ENCODE results near the gene DNM2.
"Not testable (repeated sequence)": the region's sequence is repeated elsewhere in the genome, so short reads cannot be mapped to it uniquely, and the experiment has no call there.

DNM2 gene

GRCh38 chr19:10752913-10753704, 35.2 kb downstream of the DNM2 start:
- DNase-seq (ENCODE audit: low spot score): no peak

- DNase-seq (ENCODE audit: low spot score): no peak
These were observed 38.5 kb downstream of the DNM2 start for GRCh38 chr19:10756371-10756770.

GRCh38 chr19:10756791-10757190, 38.9 kb downstream of the DNM2 start:
- DNase-seq (ENCODE audit: low spot score): no peak

- DNase-seq (ENCODE audit: low spot score): not testable (repeated sequence)
These were observed 40.2 kb downstream of the DNM2 start for GRCh38 chr19:10758050-10758449.

- no peak for DNase-seq (ENCODE audit: low spot score)
These were observed 41.1 kb downstream of the DNM2 start for GRCh38 chr19:10758978-10759377.

GRCh38 chr19:10760273-10760944, 42.5 kb downstream of the DNM2 start:
- DNase-seq (ENCODE audit: low spot score): no peak

GRCh38 chr19:10761443-10762250, 43.8 kb downstream of the DNM2 start:
- no peak for DNase-seq (ENCODE audit: low spot score)

- DNase-seq (ENCODE audit: low spot score): no peak
These were observed 44.8 kb downstream of the DNM2 start for GRCh38 chr19:10762656-10763055.

- no peak for DNase-seq (ENCODE audit: low spot score)
These were observed 45.5 kb downstream of the DNM2 start for GRCh38 chr19:10763411-10763810.

GRCh38 chr19:10763828-10764339, 46.0 kb downstream of the DNM2 start:
- DNase-seq (ENCODE audit: low spot score): no peak

GRCh38 chr19:10764340-10764894, 46.5 kb downstream of the DNM2 start:
- no peak for DNase-seq (ENCODE audit: low spot score)

- no peak for DNase-seq (ENCODE audit: low spot score)
These were observed 48.3 kb downstream of the DNM2 start for GRCh38 chr19:10766049-10766623.

GRCh38 chr19:10766671-10767201, 48.9 kb downstream of the DNM2 start:
- no peak for DNase-seq (ENCODE audit: low spot score)

- no peak for DNase-seq (ENCODE audit: low spot score)
These were observed 49.8 kb downstream of the DNM2 start for GRCh38 chr19:10767726-10768125.

GRCh38 chr19:10768369-10768768, 50.5 kb downstream of the DNM2 start:
- no peak for DNase-seq (ENCODE audit: low spot score)

GRCh38 chr19:10768936-10769335, 51.1 kb downstream of the DNM2 start:
- no peak for DNase-seq (ENCODE audit: low spot score)

GRCh38 chr19:10769533-10770491, 51.9 kb downstream of the DNM2 start:
- DNase-seq (ENCODE audit: low spot score): no peak

GRCh38 chr19:10773969-10774368, 56.1 kb downstream of the DNM2 start:
- no peak for DNase-seq (ENCODE audit: low spot score)

- DNase-seq (ENCODE audit: low spot score): no peak
These were observed 57.0 kb downstream of the DNM2 start for GRCh38 chr19:10774893-10775292.

- DNase-seq (ENCODE audit: low spot score): no peak
These were observed 59.2 kb downstream of the DNM2 start for GRCh38 chr19:10776900-10777650.
